Measurements from ENCODE around the gene ZBTB4. TPM values are rescaled to one million over a fixed set of nuclear protein-coding genes. Genes with fewer than 3 reads are reported as not detected.

Gene ZBTB4
- total and polyA plus RNA-seq, 7 experiments from 2014 or later, result 15.3 to 89.2 (median 49.8) TPM

- CTCF ChIA-PET, result interaction anchor here (0.6 to 4.4 kb wide), 25 partner anchors 9 to 272 kb away, joined by 3 to 86 read pairs (median 3); partner anchors contain the start of genes CHRNB1, MPDU1, SENP3 and SOX15
- no peak overlapping the region for H3K4me3 Mint-ChIP-seq
These were observed 34.5 kb upstream of the ZBTB4 start for GRCh38 chr17:7513850-7514419.

GRCh38 chr17:7512824-7513540 lies 33.6 kb upstream of the ZBTB4 start:
- intact Hi-C loops (cut with micrococcal nuclease), result loop anchor here in 1 of 2 donors (5.0 kb wide), 1 partner anchor 34 kb away; the partner anchor contains the start of gene TNFSF12
- Mint-ChIP-seq H3K4me1 (peaks cover 0 to 7% (median 0%) of the 10 kb centered on the region in 7 donors), H3K27me3 (no peaks in the 10 kb centered on the region), H3K36me3 (peaks cover 4 to 30% (median 12%) of the 10 kb centered on the region in 5 donors), H3K9me3 (no peaks in the 10 kb centered on the region), H3K4me3 (peak overlapping the region in 1 of 10 donors; percentile 48), H3K27ac (peak overlapping the region in 1 of 9 donors; percentile 19)
- ChIA-PET POLR2A (interaction anchor here (0.8 to 5.3 kb wide), 5 partner anchors 28 to 173 kb away, joined by 3 to 45 read pairs (median 5); partner anchors contain the start of genes POLR2A, SENP3 and ZBTB4), CTCF (interaction anchor here (0.7 to 4.4 kb wide), 19 partner anchors 10 to 223 kb away, joined by 3 to 86 read pairs (median 4); partner anchors contain the start of genes CHRNB1, SENP3, SOX15 and TMEM102)
- ATAC-seq (no peak), DNase-seq (no peak)
- Histone ChIP-seq H3K9me3 (ENCODE audit: control insufficient read depth in 2 of 3, low read length in 3 of 3) (no peaks in the 10 kb centered on the region), H3K4me1 (ENCODE audit: control insufficient read depth in 2 of 2, insufficient read depth in 2 of 2, low read length in 2 of 2) (no peaks in the 10 kb centered on the region), H3K27me3 (ENCODE audit: control insufficient read depth in 2 of 2, insufficient read depth in 2 of 2, low read length in 2 of 2) (no peaks in the 10 kb centered on the region), H3K27ac (ENCODE audit: low read depth, low read length) (no peak overlapping the region), H3K36me3 (ENCODE audit: control insufficient read depth in 2 of 3, insufficient read depth in 3 of 3, low read length in 3 of 3) (peaks cover 6 to 64% (median 14%) of the 10 kb centered on the region in 3 experiments), H3K4me3 (ENCODE audit: low read length) (no peak overlapping the region)

More at GRCh38 chr17:7513850-7514419, 34.5 kb upstream of the ZBTB4 start:
- ATAC-seq, result no peak
- Histone ChIP-seq H3K9me3 (ENCODE audit: control insufficient read depth in 2 of 3, low read length in 3 of 3) (no peaks in the 10 kb centered on the region), H3K4me1 (ENCODE audit: control insufficient read depth in 2 of 2, insufficient read depth in 2 of 2, low read length in 2 of 2) (no peaks in the 10 kb centered on the region), H3K36me3 (ENCODE audit: control insufficient read depth in 2 of 3, insufficient read depth in 3 of 3, low read length in 3 of 3) (peaks cover 6 to 54% (median 13%) of the 10 kb centered on the region in 3 experiments), H3K4me3 (ENCODE audit: low read length) (no peak overlapping the region), H3K27me3 (ENCODE audit: control insufficient read depth in 2 of 2, insufficient read depth in 2 of 2, low read length in 2 of 2) (no peaks in the 10 kb centered on the region), H3K27ac (ENCODE audit: low read depth, low read length) (no peak overlapping the region)
- Mint-ChIP-seq H3K9me3 (no peaks in the 10 kb centered on the region), H3K27ac (peak overlapping the region in 3 of 9 donors; percentile 22 to 71 (median 30)), H3K4me1 (peaks cover 0 to 7% (median 0%) of the 10 kb centered on the region in 7 donors), H3K27me3 (no peaks in the 10 kb centered on the region), H3K36me3 (peaks cover 1 to 26% (median 12%) of the 10 kb centered on the region in 5 donors)
- intact Hi-C loops (cut with micrococcal nuclease), result loop anchor here (1.0 to 5.0 kb wide), 4 partner anchors 33 to 174 kb away; partner anchors contain the start of genes SENP3 (in 2 of the 2), TNFSF12 (in 1 of the 2) and WRAP53 (in 1 of the 2)
- POLR2A ChIA-PET, result interaction anchor here (0.6 to 5.3 kb wide), 10 partner anchors 34 to 343 kb away, joined by 3 to 45 read pairs (median 4); partner anchors contain the start of genes SENP3, TMEM102, TP53 and ZBTB4
- DNase-seq, result peak in 1 of 9 donors; percentile 9

- H3K4me1 Mint-ChIP-seq, result peaks cover 0 to 7% (median 0%) of the 10 kb centered on the region in 7 donors
- H3K9me3 Mint-ChIP-seq, result no peaks in the 10 kb centered on the region
- H3K4me3 Mint-ChIP-seq, result no peak overlapping the region
- H3K9me3 ChIP-seq (ENCODE audit: control insufficient read depth in 2 of 3, low read length in 3 of 3), result no peaks in the 10 kb centered on the region
- intact Hi-C loops (cut with micrococcal nuclease), result loop anchor here in 1 of 2 donors (5.0 kb wide), 1 partner anchor 35 kb away; the partner anchor contains the start of gene TNFSF12
- no peak overlapping the region for H3K27ac ChIP-seq (ENCODE audit: low read depth, low read length)
- H3K27me3 ChIP-seq (ENCODE audit: control insufficient read depth in 2 of 2, insufficient read depth in 2 of 2, low read length in 2 of 2), result no peaks in the 10 kb centered on the region
- ChIA-PET POLR2A (interaction anchor here (1.0 to 2.0 kb wide), 3 partner anchors 27 to 49 kb away, joined by 3 to 6 read pairs (median 4); partner anchors contain the start of genes POLR2A and TNFSF12), CTCF (interaction anchor here (3.2 kb wide), 1 partner anchor 35 kb away, joined by 11 read pairs; no protein-coding TSS in a partner anchor)
- H3K36me3 ChIP-seq (ENCODE audit: control insufficient read depth in 2 of 3, insufficient read depth in 3 of 3, low read length in 3 of 3), result peaks cover 6 to 71% (median 18%) of the 10 kb centered on the region in 3 experiments
- H3K36me3 Mint-ChIP-seq, result peaks cover 4 to 31% (median 12%) of the 10 kb centered on the region in 5 donors
- ATAC-seq, result no peak
- H3K27me3 Mint-ChIP-seq, result no peaks in the 10 kb centered on the region
- no peak overlapping the region for H3K27ac Mint-ChIP-seq
- no peak overlapping the region for H3K4me3 ChIP-seq (ENCODE audit: low read length)
- no peak for DNase-seq
- no peaks in the 10 kb centered on the region for H3K4me1 ChIP-seq (ENCODE audit: control insufficient read depth in 2 of 2, insufficient read depth in 2 of 2, low read length in 2 of 2)
These were observed 32.7 kb upstream of the ZBTB4 start for GRCh38 chr17:7512105-7512504.

- intact Hi-C loops (cut with micrococcal nuclease), result loop anchor here in 1 of 2 donors (5.0 kb wide), 1 partner anchor 36 kb away; the partner anchor contains the start of gene TNFSF12
- no peak overlapping the region for H3K4me3 Mint-ChIP-seq
- ATAC-seq (peak; percentile 3), DNase-seq (no peak)
- no peaks in the 10 kb centered on the region for H3K27me3 Mint-ChIP-seq
- Histone ChIP-seq H3K4me3 (ENCODE audit: low read length) (no peak overlapping the region), H3K27ac (ENCODE audit: low read depth, low read length) (no peak overlapping the region), H3K36me3 (ENCODE audit: control insufficient read depth in 2 of 3, insufficient read depth in 3 of 3, low read length in 3 of 3) (peaks cover 6 to 81% (median 18%) of the 10 kb centered on the region in 3 experiments), H3K9me3 (ENCODE audit: control insufficient read depth in 2 of 3, low read length in 3 of 3) (no peaks in the 10 kb centered on the region), H3K27me3 (ENCODE audit: control insufficient read depth in 2 of 2, insufficient read depth in 2 of 2, low read length in 2 of 2) (no peaks in the 10 kb centered on the region), H3K4me1 (ENCODE audit: control insufficient read depth in 2 of 2, insufficient read depth in 2 of 2, low read length in 2 of 2) (no peaks in the 10 kb centered on the region)
- no peaks in the 10 kb centered on the region for H3K9me3 Mint-ChIP-seq
- peak overlapping the region in 1 of 9 donors; percentile 45 for H3K27ac Mint-ChIP-seq
- peaks cover 4 to 38% (median 18%) of the 10 kb centered on the region in 5 donors for H3K36me3 Mint-ChIP-seq
- POLR2A ChIA-PET, result interaction anchor here (0.6 to 2.0 kb wide), 6 partner anchors 26 to 352 kb away, joined by 3 to 7 read pairs (median 5); partner anchors contain the start of genes POLR2A and TNFSF12
- H3K4me1 Mint-ChIP-seq, result peaks cover 0 to 7% (median 0%) of the 10 kb centered on the region in 7 donors
- CTCF ChIA-PET, result interaction anchor here (0.7 kb wide), 1 partner anchor 175 kb away, joined by 4 read pairs; the partner anchor contains the start of gene ACAP1
These were observed 31.7 kb upstream of the ZBTB4 start for GRCh38 chr17:7511108-7511507.

- CTCF ChIA-PET, result interaction anchor here (1.6 kb wide), 1 partner anchor 47 kb away, joined by 3 read pairs; no protein-coding TSS in a partner anchor
- H3K27ac Mint-ChIP-seq, result no peak overlapping the region
These were observed 30.5 kb upstream of the ZBTB4 start for GRCh38 chr17:7509937-7510336.

More at GRCh38 chr17:7509937-7510336, 30.5 kb upstream of the ZBTB4 start:
- Histone ChIP-seq H3K27ac (ENCODE audit: low read depth, low read length) (no peak overlapping the region), H3K4me3 (ENCODE audit: low read length) (no peak overlapping the region), H3K9me3 (ENCODE audit: control insufficient read depth in 2 of 3, low read length in 3 of 3) (no peaks in the 10 kb centered on the region), H3K27me3 (ENCODE audit: control insufficient read depth in 2 of 2, insufficient read depth in 2 of 2, low read length in 2 of 2) (no peaks in the 10 kb centered on the region), H3K36me3 (ENCODE audit: control insufficient read depth in 2 of 3, insufficient read depth in 3 of 3, low read length in 3 of 3) (peaks cover 13 to 90% (median 26%) of the 10 kb centered on the region in 3 experiments), H3K4me1 (ENCODE audit: control insufficient read depth in 2 of 2, insufficient read depth in 2 of 2, low read length in 2 of 2) (no peaks in the 10 kb centered on the region)
- no peaks in the 10 kb centered on the region for H3K9me3 Mint-ChIP-seq
- no peaks in the 10 kb centered on the region for H3K27me3 Mint-ChIP-seq
- no peak overlapping the region for H3K4me3 Mint-ChIP-seq
- H3K36me3 Mint-ChIP-seq, result peaks cover 4 to 42% (median 18%) of the 10 kb centered on the region in 5 donors
- H3K4me1 Mint-ChIP-seq, result peaks cover 0 to 7% (median 0%) of the 10 kb centered on the region in 7 donors
- ATAC-seq (no peak), DNase-seq (no peak)
- POLR2A ChIA-PET, result interaction anchor here (2.3 kb wide), 1 partner anchor 73 kb away, joined by 13 read pairs; no protein-coding TSS in a partner anchor
- intact Hi-C loops (cut with micrococcal nuclease), result loop anchor here in 1 of 2 donors (5.0 kb wide), 1 partner anchor 37 kb away; the partner anchor contains the start of gene TNFSF12
